ENCODE measurements around the gene TNRC6B. TPM values are rescaled to one million over a fixed set of nuclear protein-coding genes. Genes with fewer than 3 reads are reported as not detected.
A peak's percentile ranks its signal among the peaks of the same experiment; 100 is the strongest.

TNRC6B gene
- total and polyA plus RNA-seq, 2 of the 13 experiments (the other 11 are each of a cell fraction or from before 2014, with no cell fraction given), result 8.9 to 13.2 TPM

GRCh38 chr22:40177738-40178416, at the start of gene TNRC6B (continued):
- peak in 1 of 2 experiments; percentile 68; a peak in 1 of 4 replicates for TF ChIP-seq HMGXB4 (CRISPR knock-in tag; IDR thresholded peaks at IDR 0.05; ENCODE audit: borderline replicate concordance in 1 of 2, low read depth in 1 of 2)
- no peak for TF ChIP-seq ZIK1 (CRISPR knock-in tag; IDR thresholded peaks at IDR 0.05; ENCODE audit: borderline replicate concordance, low read depth)
- TF ChIP-seq MXI1 (IDR thresholded peaks at IDR 0.05; ENCODE audit: borderline replicate concordance, low read depth, low read length), result peak; percentile 34; the same call in 1 of the 3 replicates
- TF ChIP-seq NR2F6 (IDR thresholded peaks at IDR 0.05), result no peak
- TF ChIP-seq NR2F6 (CRISPR knock-in tag; IDR thresholded peaks at IDR 0.05), result peak; percentile 50; the same call in 1 of the 2 replicates
- peak; percentile 71; the same call in 1 of the 2 replicates for TF ChIP-seq DMAP1 (CRISPR knock-in tag; IDR thresholded peaks at IDR 0.05)
- TF ChIP-seq ARID4A (CRISPR knock-in tag; IDR thresholded peaks at IDR 0.05; ENCODE audit: borderline replicate concordance), result peak; percentile 64; the same call in 1 of the 2 replicates
- no peak for TF ChIP-seq ZNF333 (CRISPR knock-in tag; IDR thresholded peaks at IDR 0.05; ENCODE audit: borderline replicate concordance)
- TF ChIP-seq THRA (CRISPR knock-in tag; IDR thresholded peaks at IDR 0.05; ENCODE audit: borderline replicate concordance), result peak; percentile 41; the same call in 1 of the 2 replicates
- peak; percentile 93 for TF ChIP-seq ZMYM4 (CRISPR knock-in tag; IDR thresholded peaks at IDR 0.05)
- peak; percentile 40; the same call in 1 of the 2 replicates for TF ChIP-seq ZNF281 (CRISPR knock-in tag; IDR thresholded peaks at IDR 0.05; ENCODE audit: borderline replicate concordance)
- 0 out of 2 replicates have a peak, but pooled peaks have one; percentile 39 for TF ChIP-seq RFXAP (CRISPR knock-in tag; IDR thresholded peaks at IDR 0.05; ENCODE audit: borderline replicate concordance)
- TF ChIP-seq POGZ (CRISPR knock-in tag; IDR thresholded peaks at IDR 0.05), result peak; percentile 61
- no peak for TF ChIP-seq ZNF562 (CRISPR knock-in tag; IDR thresholded peaks at IDR 0.05; ENCODE audit: borderline replicate concordance)
- peak; percentile 56; the same call in 1 of the 2 replicates for TF ChIP-seq NCOA2 (CRISPR knock-in tag; IDR thresholded peaks at IDR 0.05)
- no peak for TF ChIP-seq KAT7 (CRISPR knock-in tag; IDR thresholded peaks at IDR 0.05; ENCODE audit: borderline replicate concordance)
- peak; percentile 77; the same call in 1 of the 2 replicates for TF ChIP-seq ZSCAN9 (CRISPR knock-in tag; IDR thresholded peaks at IDR 0.05; ENCODE audit: borderline replicate concordance)
- peak; percentile 77; the same call in 1 of the 2 replicates for TF ChIP-seq TARDBP (CRISPR knock-in tag; IDR thresholded peaks at IDR 0.05)
- TF ChIP-seq MEIS2 (CRISPR knock-in tag; IDR thresholded peaks at IDR 0.05), result 0 out of 2 replicates have a peak, but pooled peaks have one; percentile 31
